ENCODE results near the gene CHURC1.

- TF ChIP-seq CTCF (IDR thresholded peaks at IDR 0.05) (no peak), ZFX (IDR thresholded peaks at IDR 0.05; ENCODE audit: borderline replicate concordance) (no peak)
These were observed 51.2 kb downstream of the CHURC1 start for GRCh38 chr14:64965356-64966000.
